ENCODE results near the gene DENND1C.
A peak's percentile ranks its signal among the peaks of the same experiment; 100 is the strongest.
"Not testable (repeated sequence)": the region's sequence is repeated elsewhere in the genome, so short reads cannot be mapped to it uniquely, and the experiment has no call there.

The DENND1C gene

GRCh38 chr19:6431891-6432290, 49.7 kb downstream of the DENND1C start:
- Histone ChIP-seq H3K4me3 (ENCODE audit: extremely low read depth, insufficient read depth, low read length, poor library complexity, severe bottlenecking) (no peak overlapping the region), H3K4me1 (ENCODE audit: control insufficient read depth, insufficient read depth, low read length, poor library complexity, severe bottlenecking) (no peaks in the 10 kb centered on the region), H3K27ac (ENCODE audit: low read depth, low read length, severe bottlenecking) (no peak overlapping the region), H3K36me3 (ENCODE audit: control insufficient read depth, insufficient read depth, low read length) (no peaks in the 10 kb centered on the region), H3K9me3 (ENCODE audit: control insufficient read depth, low read length) (no peaks in the 10 kb centered on the region)
- 84 to 88% methylated on average over 3 to 8 of the region's 11 CpGs for WGBS, 2 experiments (ENCODE audit: insufficient coverage in 2 of 2)

- 52 to 66% methylated on average over 7 to 20 of the region's 20 CpGs for WGBS, 2 experiments (ENCODE audit: insufficient coverage in 2 of 2)
- Histone ChIP-seq H3K4me1 (ENCODE audit: control insufficient read depth, insufficient read depth, low read length, poor library complexity, severe bottlenecking) (no peaks in the 10 kb centered on the region), H3K27ac (ENCODE audit: low read depth, low read length, severe bottlenecking) (no peak overlapping the region), H3K36me3 (ENCODE audit: control insufficient read depth, insufficient read depth, low read length) (no peaks in the 10 kb centered on the region), H3K9me3 (ENCODE audit: control insufficient read depth, low read length) (peaks cover 8% of the 10 kb centered on the region), H3K4me3 (ENCODE audit: extremely low read depth, insufficient read depth, low read length, poor library complexity, severe bottlenecking) (no peak overlapping the region)
Measured at GRCh38 chr19:6429419-6430221, 52.0 kb downstream of the DENND1C start.

GRCh38 chr19:6428692-6429418, 52.7 kb downstream of the DENND1C start:
- H3K4me3 ChIP-seq (ENCODE audit: extremely low read depth, insufficient read depth, low read length, poor library complexity, severe bottlenecking); H3K9me3 ChIP-seq (ENCODE audit: control insufficient read depth, low read length); H3K27ac ChIP-seq (ENCODE audit: low read depth, low read length, severe bottlenecking); H3K36me3 ChIP-seq (ENCODE audit: control insufficient read depth, insufficient read depth, low read length); H3K4me1 ChIP-seq (ENCODE audit: control insufficient read depth, insufficient read depth, low read length, poor library complexity, severe bottlenecking): not testable (repeated sequence)
- WGBS, 2 experiments (ENCODE audit: insufficient coverage in 2 of 2): 83 to 100% methylated on average over 1 of the region's 2 CpGs

DNA sequence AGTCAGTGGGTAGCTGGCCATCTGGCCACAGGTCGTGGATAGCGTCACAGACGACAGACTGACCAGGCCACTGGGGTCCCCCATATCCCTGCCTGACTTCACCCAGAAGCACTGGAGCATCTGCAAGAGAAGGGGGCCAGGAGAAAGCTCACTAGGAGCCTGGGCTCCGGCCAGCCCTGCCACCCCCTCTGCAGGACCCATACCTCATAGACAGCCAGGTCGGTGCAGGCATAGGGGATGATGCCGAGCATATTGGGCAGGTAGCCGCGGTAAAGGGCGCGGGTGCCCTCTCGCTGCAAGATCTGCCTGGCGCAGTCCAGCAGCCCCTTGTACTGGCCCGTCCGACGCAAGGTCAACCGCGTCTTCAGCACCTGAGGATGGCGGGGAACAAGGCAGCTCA, 54.5 kb downstream of the DENND1C start:
- Histone ChIP-seq H3K4me1 (ENCODE audit: control insufficient read depth, insufficient read depth, low read length, poor library complexity, severe bottlenecking) (peaks cover 12% of the 10 kb centered on the region), H3K27ac (ENCODE audit: low read depth, low read length, severe bottlenecking) (no peak overlapping the region), H3K4me3 (ENCODE audit: extremely low read depth, insufficient read depth, low read length, poor library complexity, severe bottlenecking) (no peak overlapping the region), H3K36me3 (ENCODE audit: control insufficient read depth, insufficient read depth, low read length) (peaks cover 10% of the 10 kb centered on the region), H3K9me3 (ENCODE audit: control insufficient read depth, low read length) (peaks cover 8% of the 10 kb centered on the region)
- 96 to 98% methylated on average over 15 to 17 of the region's 18 CpGs for WGBS, 2 experiments (ENCODE audit: insufficient coverage in 2 of 2)

GRCh38 chr19:6425732-6426620, 55.6 kb downstream of the DENND1C start:
- Histone ChIP-seq H3K4me3 (ENCODE audit: extremely low read depth, insufficient read depth, low read length, poor library complexity, severe bottlenecking) (no peak overlapping the region), H3K9me3 (ENCODE audit: control insufficient read depth, low read length) (peaks cover 8% of the 10 kb centered on the region), H3K36me3 (ENCODE audit: control insufficient read depth, insufficient read depth, low read length) (peaks cover 22% of the 10 kb centered on the region), H3K4me1 (ENCODE audit: control insufficient read depth, insufficient read depth, low read length, poor library complexity, severe bottlenecking) (peaks cover 13% of the 10 kb centered on the region), H3K27ac (ENCODE audit: low read depth, low read length, severe bottlenecking) (peak overlapping the region; percentile 69)
- WGBS, 2 experiments (ENCODE audit: insufficient coverage in 2 of 2): 95 to 96% methylated on average over 19 to 21 of the region's 21 CpGs

DNA sequence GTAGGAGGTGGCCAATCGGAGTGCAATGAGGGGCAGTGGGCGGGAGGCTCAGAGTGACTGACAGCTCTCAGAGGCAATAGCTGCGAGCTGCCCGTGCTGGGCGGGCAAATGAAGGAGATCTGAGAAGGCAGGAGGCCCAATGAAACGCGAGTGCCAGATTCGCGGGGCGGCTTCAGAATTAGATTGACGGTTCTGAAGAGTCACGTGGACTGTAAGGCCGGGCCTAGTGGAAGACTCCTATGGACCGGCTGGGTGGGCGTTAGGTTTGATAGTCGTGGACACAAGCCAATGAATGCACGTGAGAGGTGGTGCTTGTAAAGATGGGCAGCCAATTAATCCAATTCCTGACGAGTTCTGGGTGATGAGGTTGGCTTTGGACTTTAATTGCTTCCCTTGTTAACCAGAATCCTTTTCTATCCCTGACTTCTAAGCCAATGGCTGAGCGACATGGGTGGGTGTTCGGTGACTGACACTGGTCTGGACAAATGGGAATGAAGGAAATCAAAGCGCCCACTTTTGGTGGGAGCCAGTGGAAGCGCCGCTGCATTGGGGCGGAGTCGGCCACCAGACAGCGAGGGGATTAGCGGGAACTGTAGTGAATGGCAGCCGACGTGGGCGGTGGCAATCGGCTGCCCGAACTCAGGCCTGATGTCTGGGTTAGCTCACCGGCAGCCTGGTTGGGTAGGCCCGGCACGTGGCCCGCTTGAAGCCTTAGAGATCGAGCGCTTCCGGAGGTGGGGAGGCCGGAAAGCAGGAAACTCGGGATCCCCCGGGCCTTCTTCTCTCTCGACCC, 56.5 kb downstream of the DENND1C start:
- H3K27ac ChIP-seq (ENCODE audit: low read depth, low read length, severe bottlenecking): peak overlapping the region; percentile 69
- peaks cover 13% of the 10 kb centered on the region for H3K4me1 ChIP-seq (ENCODE audit: control insufficient read depth, insufficient read depth, low read length, poor library complexity, severe bottlenecking)
- peaks cover 28% of the 10 kb centered on the region for H3K36me3 ChIP-seq (ENCODE audit: control insufficient read depth, insufficient read depth, low read length)
- H3K9me3 ChIP-seq (ENCODE audit: control insufficient read depth, low read length): peaks cover 8% of the 10 kb centered on the region
- WGBS, 2 experiments (ENCODE audit: insufficient coverage in 2 of 2): 15% methylated on average over 40 to 42 of the region's 43 CpGs
- peak overlapping the region; percentile 75 for H3K4me3 ChIP-seq (ENCODE audit: extremely low read depth, insufficient read depth, low read length, poor library complexity, severe bottlenecking)

- Histone ChIP-seq H3K36me3 (ENCODE audit: control insufficient read depth, insufficient read depth, low read length) (peaks cover 36% of the 10 kb centered on the region), H3K4me1 (ENCODE audit: control insufficient read depth, insufficient read depth, low read length, poor library complexity, severe bottlenecking) (peaks cover 13% of the 10 kb centered on the region), H3K9me3 (ENCODE audit: control insufficient read depth, low read length) (peaks cover 8% of the 10 kb centered on the region), H3K4me3 (ENCODE audit: extremely low read depth, insufficient read depth, low read length, poor library complexity, severe bottlenecking) (peak within 1 kb of the TSS; percentile 75), H3K27ac (ENCODE audit: low read depth, low read length, severe bottlenecking) (peak within 1 kb of the TSS; percentile 69)
- 0 to 1% methylated on average over 43 to 68 of the region's 114 CpGs for WGBS, 2 experiments (ENCODE audit: insufficient coverage in 2 of 2)
Measured at GRCh38 chr19:6424195-6424938, 57.2 kb downstream of the DENND1C start, which contains the start of gene KHSRP. Gene KHSRP (minus strand): TSS chr19:6424811. CDS start chr19:6424701, 110 bp downstream.

DNA sequence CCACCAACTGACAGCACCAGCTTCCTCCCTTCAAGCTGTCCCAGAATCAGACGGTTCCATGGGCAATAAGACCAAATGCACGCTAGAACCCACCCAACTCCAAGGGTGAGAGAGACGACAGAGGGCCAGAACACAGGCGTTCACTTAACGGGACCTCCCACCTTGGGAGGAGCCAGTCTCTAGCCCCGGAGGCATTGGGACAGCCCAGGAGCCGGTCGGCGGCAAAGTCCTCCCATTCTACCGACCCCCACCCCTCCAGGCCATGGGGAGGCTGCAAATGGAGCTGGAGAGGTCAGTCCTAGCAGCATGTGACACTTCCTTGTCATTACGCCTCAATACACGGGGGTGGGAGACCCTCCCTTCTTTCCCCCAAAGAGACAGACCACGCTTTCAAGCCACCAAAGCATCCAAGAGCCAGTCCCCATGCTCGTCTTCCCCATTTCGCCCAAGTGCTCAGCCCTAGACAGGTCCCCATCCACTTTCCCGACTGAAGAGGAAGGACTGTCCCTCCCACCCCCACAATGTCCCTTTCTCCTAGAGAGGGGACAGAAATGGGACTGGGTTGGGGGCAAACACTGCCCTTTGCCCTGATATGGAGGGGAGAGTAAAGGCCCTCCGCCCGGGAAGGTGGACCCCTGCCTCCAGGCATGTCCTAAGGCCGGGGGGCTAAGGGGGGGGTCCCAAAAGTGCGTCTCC, 57.9 kb downstream of the DENND1C start:
- Histone ChIP-seq H3K36me3 (ENCODE audit: control insufficient read depth, insufficient read depth, low read length) (peaks cover 43% of the 10 kb centered on the region), H3K4me3 (ENCODE audit: extremely low read depth, insufficient read depth, low read length, poor library complexity, severe bottlenecking) (peak overlapping the region; percentile 75), H3K27ac (ENCODE audit: low read depth, low read length, severe bottlenecking) (peak overlapping the region; percentile 49), H3K9me3 (ENCODE audit: control insufficient read depth, low read length) (peaks cover 8% of the 10 kb centered on the region), H3K4me1 (ENCODE audit: control insufficient read depth, insufficient read depth, low read length, poor library complexity, severe bottlenecking) (peaks cover 13% of the 10 kb centered on the region)
- 1 to 2% methylated on average over 9 to 13 of the region's 20 CpGs for WGBS, 2 experiments (ENCODE audit: insufficient coverage in 2 of 2)
